Smooth muscle cell (in vitro differentiated cells): ENCODE measurements around the gene KIAA1586. TPM values are rescaled to one million over a fixed set of nuclear protein-coding genes. Genes with fewer than 3 reads are reported as not detected.
"Not testable (repeated sequence)": the region's sequence is repeated elsewhere in the genome, so short reads cannot be mapped to it uniquely, and the experiment has no call there.

Experiments used
- DNase-seq: peaks from one replicate; lab custom pipeline; 2025; ENCODE audit not compliant: unreplicated experiment; lab: John Stamatoyannopoulos, UW
- H2AFZ ChIP-seq: fragments of 200-600 bp; sonication (generic); 2 replicates; pipeline ENCODE4 v1.6.0; 2016; ENCODE audit warnings: antibody characterized with exemption, low read depth, mild to moderate bottlenecking
- H3F3A ChIP-seq: fragments of 200-600 bp; sonication (generic); 2 replicates; pipeline ENCODE4 v1.6.0; 2017; ENCODE audit warnings: antibody characterized with exemption, low read depth
- H3K27ac ChIP-seq: fragments of 200-600 bp; sonication (generic); 2 replicates; pipeline ENCODE4 v1.5.1; 2016; ENCODE audit warnings: low read depth, mild to moderate bottlenecking
- H3K27me3 ChIP-seq: fragments of 200-600 bp; sonication (generic); 2 replicates; pipeline ENCODE4 v1.6.1; 2016; ENCODE audit warnings: low read depth, mild to moderate bottlenecking
- H3K36me3 ChIP-seq: fragments of 200-600 bp; sonication (generic); 2 replicates; pipeline ENCODE4 v1.5.1; 2016; ENCODE audit warnings: low read depth
- H3K4me1 ChIP-seq: fragments of 200-600 bp; sonication (generic); 2 replicates; pipeline ENCODE4 v1.5.1; 2016; ENCODE audit warnings: low read depth
- H3K4me2 ChIP-seq: fragments of 200-600 bp; sonication (generic); 2 replicates; pipeline ENCODE4 v1.6.0; 2016; ENCODE audit warnings: mild to moderate bottlenecking
- H3K4me3 ChIP-seq: fragments of 200-600 bp; sonication (generic); 2 replicates; pipeline ENCODE4 v1.5.1; 2016; ENCODE audit warnings: mild to moderate bottlenecking
- H3K79me2 ChIP-seq: fragments of 200-600 bp; sonication (generic); 2 replicates; pipeline ENCODE4 v1.6.0; 2016; ENCODE audit warnings: low read depth, mild to moderate bottlenecking
- H3K9ac ChIP-seq: fragments of 200-600 bp; sonication (generic); 2 replicates; pipeline ENCODE4 v1.6.0; 2016; ENCODE audit warnings: low read depth
- H3K9me3 ChIP-seq: fragments of 200-600 bp; sonication (generic); replicated peaks from 2 replicates; pipeline ENCODE4 v1.5.1; 2016; ENCODE audit warnings: low read depth
- H4K20me1 ChIP-seq: fragments of 200-600 bp; sonication (generic); 2 replicates; pipeline ENCODE4 v1.6.0; 2016; ENCODE audit warnings: low read depth
- CTCF ChIP-seq: fragments of 200-600 bp; sonication (generic); IDR thresholded peaks from 2 replicates; pipeline ENCODE4 v1.5.1; 2017; ENCODE audit warnings: borderline replicate concordance, mild to moderate bottlenecking, antibody characterized with exemption; ENCODE audit not compliant: insufficient read depth, poor library complexity, severe bottlenecking
- WGBS: methylation state at CpG from one replicate; pipeline ENCODE4 v1.1.7; 2016; ENCODE audit warnings: low lambda C conversion rate; 5-methylcytosine and 5-hydroxymethylcytosine counted together
- polyA plus RNA-seq: library from polyadenylated mRNA; unstranded; fragments of >200 nt; fragmentation: Nextera tagmentation; extraction: Ambion mirVana; gene quantifications from 2 replicates; pipeline ENCODE4 v1.2.1, GENCODE V29; 2016
- total RNA-seq: library from RNA; depleted of rRNA; stranded (reverse); fragments of >200 nt; gene quantifications from 2 replicates; pipeline ENCODE4 v1.2.3, GENCODE V29; 2014

KIAA1586 gene
- total and polyA plus RNA-seq, 2 experiments from 2014 or later: 10.1 to 13.1 TPM

GRCh38 chr6:57087916-57088315 lies 41.4 kb downstream of the KIAA1586 start:
- H3K79me2 ChIP-seq: peaks cover 17% of the 10 kb centered on the region
- TF ChIP-seq CTCF: no peak
- H3F3A ChIP-seq: peaks cover 4% of the 10 kb centered on the region
- H3K36me3 ChIP-seq: no peaks in the 10 kb centered on the region
- no peaks in the 10 kb centered on the region for H3K9me3 ChIP-seq
- DNase-seq: no peak
- H4K20me1 ChIP-seq: peaks cover 16% of the 10 kb centered on the region
- H3K27me3 ChIP-seq: no peaks in the 10 kb centered on the region
- no peak overlapping the region for H2AFZ ChIP-seq
- H3K9ac ChIP-seq: no peak overlapping the region
- no peak overlapping the region for H3K4me3 ChIP-seq
- H3K4me2 ChIP-seq: no peak overlapping the region
- H3K27ac ChIP-seq: peak overlapping the region; percentile 1
- WGBS: 90% methylated on average over 4 of the region's 4 CpGs
- H3K4me1 ChIP-seq: peaks cover 23% of the 10 kb centered on the region

GRCh38 chr6:57089265-57089664 lies 42.8 kb downstream of the KIAA1586 start:
- Histone ChIP-seq H3K4me3 (peak overlapping the region; percentile 61), H3K27me3 (no peaks in the 10 kb centered on the region), H3K4me2 (peak overlapping the region; percentile 72), H3K9me3 (no peaks in the 10 kb centered on the region), H3K36me3 (no peaks in the 10 kb centered on the region), H3K27ac (peak overlapping the region; percentile 45), H2AFZ (peak overlapping the region; percentile 23), H3K4me1 (peaks cover 35% of the 10 kb centered on the region), H3F3A (peaks cover 4% of the 10 kb centered on the region), H4K20me1 (peaks cover 30% of the 10 kb centered on the region), H3K9ac (no peak overlapping the region), H3K79me2 (peaks cover 30% of the 10 kb centered on the region)
- no peak for TF ChIP-seq CTCF
- 64% methylated on average over 3 of the region's 3 CpGs for WGBS
- no peak for DNase-seq

GRCh38 chr6:57089687-57090457 lies 43.4 kb downstream of the KIAA1586 start, which contains the start of gene ZNF451:
Gene ZNF451, plus strand, starts transcription at chr6:57090188. Its CDS starts 66 bp downstream, at chr6:57090254.
- Histone ChIP-seq H3K79me2 (peaks cover 36% of the 10 kb centered on the region), H3K27me3 (no peaks in the 10 kb centered on the region), H3K27ac (peak within 1 kb of the TSS; percentile 60), H2AFZ (peak within 1 kb of the TSS; percentile 23), H3F3A (peaks cover 4% of the 10 kb centered on the region), H3K9ac (peak within 1 kb of the TSS; percentile 63), H3K4me1 (peaks cover 35% of the 10 kb centered on the region), H3K9me3 (no peaks in the 10 kb centered on the region), H3K36me3 (no peaks in the 10 kb centered on the region), H3K4me2 (peak within 1 kb of the TSS; percentile 72), H4K20me1 (peaks cover 36% of the 10 kb centered on the region), H3K4me3 (peak within 1 kb of the TSS; percentile 61)
- peak; percentile 87 for DNase-seq
- no peak for TF ChIP-seq CTCF
- WGBS: 1% methylated on average over 49 of the region's 58 CpGs

- not testable (repeated sequence) for H3K9me3 ChIP-seq, H3K27me3 ChIP-seq, H3K4me2 ChIP-seq, H3K36me3 ChIP-seq, DNase-seq, H3F3A ChIP-seq, H2AFZ ChIP-seq, H3K27ac ChIP-seq, H3K9ac ChIP-seq
- Histone ChIP-seq H3K79me2 (peaks cover 43% of the 10 kb centered on the region), H3K4me3 (peak overlapping the region; percentile 61), H4K20me1 (peaks cover 43% of the 10 kb centered on the region), H3K4me1 (peaks cover 35% of the 10 kb centered on the region)
- no CpG with 5 or more reads among the region's 27 CpGs for WGBS
Measured at GRCh38 chr6:57090458-57091067, 44.1 kb downstream of the KIAA1586 start.

- 65% methylated on average over 7 of the region's 7 CpGs for WGBS
- H3K79me2 ChIP-seq: peaks cover 51% of the 10 kb centered on the region
Measured at GRCh38 chr6:57091375-57091774, 44.9 kb downstream of the KIAA1586 start.

More at GRCh38 chr6:57091375-57091774, 44.9 kb downstream of the KIAA1586 start:
- Histone ChIP-seq H3K9ac (peak overlapping the region; percentile 33), H3K4me3 (peak overlapping the region; percentile 37), H3K27ac (peak overlapping the region; percentile 25), H3K4me2 (peak overlapping the region; percentile 81), H3K4me1 (peaks cover 35% of the 10 kb centered on the region), H4K20me1 (peaks cover 51% of the 10 kb centered on the region)
- H3K9me3 ChIP-seq, DNase-seq, H2AFZ ChIP-seq, H3K27me3 ChIP-seq, H3F3A ChIP-seq, H3K36me3 ChIP-seq: not testable (repeated sequence)
